RWPE2 (cell line): ENCODE measurements around the gene ACHE.

ENCODE experiments used
- ATAC-seq: fragments of 200-7000 bp; cut with Tn5 transposase; 3 replicates; pipeline ENCODE4 v1.9.1; 2021; ENCODE audit warnings: low read depth
- DNase-seq: peaks from one replicate; pipeline ENCODE4 v3.0.0-alpha.2; 2020; ENCODE audit warnings: low spot score
- H3K27ac ChIP-seq: fragments of 450-650 bp; 2 replicates; pipeline ENCODE4 v1.5.1; 2017; ENCODE audit warnings: mild to moderate bottlenecking; ENCODE audit not compliant: poor library complexity, severe bottlenecking
- H3K27me3 ChIP-seq: fragments of 250-450 bp; sonication (Bioruptor Pico); 2 replicates; pipeline ENCODE4 v1.5.1; 2021; ENCODE audit warnings: mild to moderate bottlenecking, moderate library complexity; ENCODE audit not compliant: insufficient read depth, poor library complexity, severe bottlenecking
- H3K36me3 ChIP-seq: fragments of 250-450 bp; sonication (Bioruptor Pico); 2 replicates; pipeline ENCODE4 v1.5.1; 2020; ENCODE audit warnings: low read depth, mild to moderate bottlenecking, moderate library complexity
- H3K4me1 ChIP-seq: fragments of 250-450 bp; sonication (Bioruptor Pico); 2 replicates; pipeline ENCODE4 v1.5.1; 2021; ENCODE audit warnings: mild to moderate bottlenecking, moderate library complexity; ENCODE audit not compliant: insufficient read depth, poor library complexity, severe bottlenecking
- H3K4me3 ChIP-seq: fragments of 250-450 bp; sonication (Bioruptor Pico); 2 replicates; pipeline ENCODE4 v1.5.1; 2021; ENCODE audit warnings: mild to moderate bottlenecking, moderate library complexity; ENCODE audit not compliant: severe bottlenecking
- H3K9me3 ChIP-seq: fragments of 250-450 bp; sonication (Bioruptor Pico); 2 replicates; pipeline ENCODE4 v1.5.1; 2021; ENCODE audit warnings: mild to moderate bottlenecking, moderate library complexity; ENCODE audit not compliant: severe bottlenecking
- TF ChIP-seq, protein P1 (sequence below): fragments of 450-650 bp; IDR thresholded peaks from one replicate; pipeline ENCODE4 v1.5.1; 2017; ENCODE audit warnings: mild to moderate bottlenecking, moderate library complexity; ENCODE audit not compliant: poor library complexity, severe bottlenecking

ACHE gene

DNA sequence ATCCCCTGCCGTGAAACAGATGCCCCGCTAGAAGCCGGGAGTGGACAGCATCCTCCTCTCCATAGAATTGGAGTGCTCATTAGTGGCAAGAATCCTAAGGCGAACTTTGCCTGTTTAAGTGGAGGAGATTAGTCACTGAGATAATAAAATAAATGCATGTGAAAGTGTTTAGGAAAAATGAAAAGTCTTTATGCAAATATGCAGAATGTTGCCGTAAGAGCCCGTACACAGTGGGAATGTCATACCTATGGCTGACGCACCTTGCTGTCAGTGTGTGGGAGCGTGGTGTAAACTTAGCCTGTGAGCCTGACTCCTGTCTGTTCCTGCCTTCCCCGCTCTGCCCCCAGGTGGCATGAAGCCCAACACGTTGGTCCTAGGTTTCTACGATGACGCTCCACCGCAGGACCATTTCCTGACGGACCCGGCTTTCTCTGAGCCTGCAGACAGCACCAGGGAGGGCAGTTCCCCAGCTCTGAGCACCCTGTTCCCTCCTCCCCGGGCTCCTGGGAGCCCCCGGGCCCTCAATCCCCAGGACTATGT, 30.2 kb downstream of the ACHE start:
- Histone ChIP-seq H3K27ac (peak overlapping the region; percentile 98), H3K27me3 (no peaks in the 10 kb centered on the region), H3K4me1 (peaks cover 18% of the 10 kb centered on the region), H3K36me3 (peaks cover 32% of the 10 kb centered on the region), H3K9me3 (no peaks in the 10 kb centered on the region), H3K4me3 (peak overlapping the region; percentile 83)
- ATAC-seq (peak; percentile 82), DNase-seq (peak; percentile 95)
- TF ChIP-seq, protein P1, sequence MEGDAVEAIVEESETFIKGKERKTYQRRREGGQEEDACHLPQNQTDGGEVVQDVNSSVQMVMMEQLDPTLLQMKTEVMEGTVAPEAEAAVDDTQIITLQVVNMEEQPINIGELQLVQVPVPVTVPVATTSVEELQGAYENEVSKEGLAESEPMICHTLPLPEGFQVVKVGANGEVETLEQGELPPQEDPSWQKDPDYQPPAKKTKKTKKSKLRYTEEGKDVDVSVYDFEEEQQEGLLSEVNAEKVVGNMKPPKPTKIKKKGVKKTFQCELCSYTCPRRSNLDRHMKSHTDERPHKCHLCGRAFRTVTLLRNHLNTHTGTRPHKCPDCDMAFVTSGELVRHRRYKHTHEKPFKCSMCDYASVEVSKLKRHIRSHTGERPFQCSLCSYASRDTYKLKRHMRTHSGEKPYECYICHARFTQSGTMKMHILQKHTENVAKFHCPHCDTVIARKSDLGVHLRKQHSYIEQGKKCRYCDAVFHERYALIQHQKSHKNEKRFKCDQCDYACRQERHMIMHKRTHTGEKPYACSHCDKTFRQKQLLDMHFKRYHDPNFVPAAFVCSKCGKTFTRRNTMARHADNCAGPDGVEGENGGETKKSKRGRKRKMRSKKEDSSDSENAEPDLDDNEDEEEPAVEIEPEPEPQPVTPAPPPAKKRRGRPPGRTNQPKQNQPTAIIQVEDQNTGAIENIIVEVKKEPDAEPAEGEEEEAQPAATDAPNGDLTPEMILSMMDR = peak; percentile 49

- peaks cover 18% of the 10 kb centered on the region for H3K4me1 ChIP-seq
- TF ChIP-seq, protein P1 = no peak
- H3K36me3 ChIP-seq = peaks cover 24% of the 10 kb centered on the region
Observed at GRCh38 chr7:100864263-100864845, 31.3 kb downstream of the ACHE start.

GRCh38 chr7:100863406-100863950, 32.2 kb downstream of the ACHE start:
- TF ChIP-seq, protein P1 = no peak
- Histone ChIP-seq H3K4me3 (no peak overlapping the region), H3K4me1 (peaks cover 13% of the 10 kb centered on the region), H3K27ac (no peak overlapping the region), H3K27me3 (no peaks in the 10 kb centered on the region), H3K9me3 (no peaks in the 10 kb centered on the region), H3K36me3 (peaks cover 15% of the 10 kb centered on the region)
- DNase-seq (peak; percentile 30), ATAC-seq (no peak)

More at GRCh38 chr7:100864263-100864845, 31.3 kb downstream of the ACHE start:
- Histone ChIP-seq H3K4me3 (no peak overlapping the region), H3K9me3 (no peaks in the 10 kb centered on the region), H3K27ac (peak overlapping the region; percentile 98), H3K27me3 (no peaks in the 10 kb centered on the region)
- DNase-seq = peak; percentile 19
- no peak for ATAC-seq

GRCh38 chr7:100861616-100861985, 34.1 kb downstream of the ACHE start:
- Histone ChIP-seq H3K36me3 (peaks cover 12% of the 10 kb centered on the region), H3K27me3 (no peaks in the 10 kb centered on the region), H3K4me1 (peaks cover 9% of the 10 kb centered on the region), H3K9me3 (no peaks in the 10 kb centered on the region), H3K4me3 (no peak overlapping the region), H3K27ac (no peak overlapping the region)
- TF ChIP-seq, protein P1 = no peak
- ATAC-seq (no peak), DNase-seq (no peak)
